ENCODE measurements around the gene PLA2G5.

DNA sequence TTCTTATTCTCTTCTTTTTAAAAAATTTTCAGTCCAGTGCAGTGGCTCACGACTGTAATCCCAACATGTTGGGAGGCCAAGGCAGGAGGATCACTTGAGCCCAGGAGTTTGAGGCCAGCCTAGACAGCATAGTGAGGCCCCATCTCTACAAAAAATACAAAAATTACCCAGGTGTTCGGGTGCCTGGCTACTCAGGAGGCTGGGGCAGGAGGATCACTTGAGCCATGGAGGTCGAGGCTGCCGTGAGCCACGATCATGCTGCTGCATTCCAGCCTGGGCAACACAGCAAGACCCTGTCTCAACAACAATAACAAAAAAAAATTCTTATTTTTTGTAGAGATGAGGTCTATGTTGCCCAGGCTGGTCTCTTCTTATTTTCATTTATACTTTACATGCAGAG, 41.5 kb downstream of the PLA2G5 start:
- TF ChIP-seq CTCF (IDR thresholded peaks at IDR 0.05; ENCODE audit: insufficient read depth, low read depth, low read length) (no peak), EZH2 (IDR thresholded peaks at IDR 0.05; ENCODE audit: insufficient read depth, low read length) (no peak)

Measured in astrocyte (in vitro differentiated cells and primary cell).